Gastrocnemius medialis (tissue), 4 donors: Measurements from ENCODE around the gene MAPK4.

Source experiments
- CTCF ChIP-seq, 5 experiments: fragments of 450-650 bp in 3 of 5; fragments of 200-600 bp in 2 of 5; sonication (generic) in 2 of 5; IDR thresholded peaks in 4 of 5; conservative IDR thresholded peaks in 1 of 5; 1 replicate in 4 of 5; 2 replicates in 1 of 5; pipeline ENCODE4 v1.5.1; 2016 to 2019; ENCODE audit warnings: antibody characterized with exemption in 5 of 5, mild to moderate bottlenecking in 3 of 5, moderate library complexity in 3 of 5
- POLR2A ChIP-seq, 2 donors: fragments of 450-650 bp; IDR thresholded peaks; one replicate each; pipeline ENCODE4 v1.6.1; 2017; ENCODE audit warnings: antibody characterized with exemption in 2 of 2, mild to moderate bottlenecking in 2 of 2, moderate library complexity in 2 of 2

GRCh38 chr18:50671376-50671775 lies 111.5 kb downstream of the MAPK4 start:
- TF ChIP-seq POLR2A (IDR thresholded peaks at IDR 0.05) (no peak), CTCF (IDR thresholded peaks at IDR 0.05 in 4 of 5, conservative IDR thresholded peaks at IDR 0.05 in 1 of 5) (no peak)
